Activated naive CD4-positive, alpha-beta T cell treated with anti-CD3 and anti-CD28 coated beads, Interleukin-2, amount 50 U/mL, for 24 hours (primary cell): ENCODE results near the gene PIK3C2B.

Source experiments
- H3K27ac Mint-ChIP-seq: one replicate; pipeline ENCODE4 v1.8.0; 2021; ENCODE audit warnings: mild to moderate bottlenecking, mixed read lengths
- H3K27me3 Mint-ChIP-seq: one replicate; pipeline ENCODE4 v1.8.0; 2021; ENCODE audit warnings: mixed read lengths
- H3K36me3 Mint-ChIP-seq: one replicate; pipeline ENCODE4 v1.8.0; 2021; ENCODE audit warnings: mixed read lengths
- H3K4me1 Mint-ChIP-seq: one replicate; pipeline ENCODE4 v1.8.0; 2021; ENCODE audit warnings: mixed read lengths
- H3K4me3 Mint-ChIP-seq: one replicate; pipeline ENCODE4 v1.8.0; 2021; ENCODE audit warnings: mild to moderate bottlenecking, mixed read lengths
- H3K9me3 Mint-ChIP-seq: one replicate; pipeline ENCODE4 v1.8.0; 2021; ENCODE audit warnings: mixed read lengths

The PIK3C2B gene

GRCh38 chr1:204459706-204460105, 34.9 kb downstream of the PIK3C2B start:
- Mint-ChIP-seq H3K36me3 (peaks cover 8% of the 10 kb centered on the region), H3K4me3 (no peak overlapping the region), H3K27ac (no peak overlapping the region), H3K9me3 (no peaks in the 10 kb centered on the region), H3K4me1 (peaks cover 43% of the 10 kb centered on the region), H3K27me3 (no peaks in the 10 kb centered on the region)

- H3K27ac Mint-ChIP-seq: no peak overlapping the region
- H3K27me3 Mint-ChIP-seq: no peaks in the 10 kb centered on the region
- H3K4me1 Mint-ChIP-seq: peaks cover 32% of the 10 kb centered on the region
- no peaks in the 10 kb centered on the region for H3K9me3 Mint-ChIP-seq
- no peak overlapping the region for H3K4me3 Mint-ChIP-seq
- H3K36me3 Mint-ChIP-seq: peaks cover 12% of the 10 kb centered on the region
These were observed 36.9 kb downstream of the PIK3C2B start for GRCh38 chr1:204457666-204458065.

- Mint-ChIP-seq H3K4me1 (peaks cover 27% of the 10 kb centered on the region), H3K9me3 (no peaks in the 10 kb centered on the region), H3K4me3 (no peak overlapping the region), H3K27me3 (no peaks in the 10 kb centered on the region), H3K27ac (peak overlapping the region; percentile 65), H3K36me3 (peaks cover 12% of the 10 kb centered on the region)
These were observed 37.7 kb downstream of the PIK3C2B start for GRCh38 chr1:204456826-204457442.

GRCh38 chr1:204455831-204456145, 38.8 kb downstream of the PIK3C2B start:
- Mint-ChIP-seq H3K9me3 (no peaks in the 10 kb centered on the region), H3K27me3 (no peaks in the 10 kb centered on the region)

GRCh38 chr1:204455063-204455830, 39.4 kb downstream of the PIK3C2B start:
- Mint-ChIP-seq H3K4me3 (no peak overlapping the region), H3K27ac (no peak overlapping the region), H3K9me3 (no peaks in the 10 kb centered on the region), H3K27me3 (no peaks in the 10 kb centered on the region), H3K4me1 (peaks cover 19% of the 10 kb centered on the region), H3K36me3 (peaks cover 10% of the 10 kb centered on the region)

More at GRCh38 chr1:204455831-204456145, 38.8 kb downstream of the PIK3C2B start:
- H3K4me1 Mint-ChIP-seq: peaks cover 22% of the 10 kb centered on the region
- H3K27ac Mint-ChIP-seq: no peak overlapping the region
- H3K36me3 Mint-ChIP-seq: peaks cover 12% of the 10 kb centered on the region
- no peak overlapping the region for H3K4me3 Mint-ChIP-seq

- H3K4me3 Mint-ChIP-seq: no peak overlapping the region
- H3K36me3 Mint-ChIP-seq: peaks cover 7% of the 10 kb centered on the region
- no peaks in the 10 kb centered on the region for H3K27me3 Mint-ChIP-seq
These were observed 40.1 kb downstream of the PIK3C2B start for GRCh38 chr1:204454476-204454875.

GRCh38 chr1:204453141-204453772, 41.3 kb downstream of the PIK3C2B start:
- Mint-ChIP-seq H3K36me3 (peaks cover 7% of the 10 kb centered on the region), H3K4me1 (peaks cover 19% of the 10 kb centered on the region), H3K27ac (peak overlapping the region; percentile 92)

More at GRCh38 chr1:204454476-204454875, 40.1 kb downstream of the PIK3C2B start:
- Mint-ChIP-seq H3K4me1 (peaks cover 19% of the 10 kb centered on the region), H3K27ac (no peak overlapping the region), H3K9me3 (no peaks in the 10 kb centered on the region)

GRCh38 chr1:204451352-204452124, 43.1 kb downstream of the PIK3C2B start:
- Mint-ChIP-seq H3K27ac (no peak overlapping the region), H3K4me3 (no peak overlapping the region), H3K27me3 (no peaks in the 10 kb centered on the region), H3K36me3 (peaks cover 4% of the 10 kb centered on the region), H3K4me1 (peaks cover 21% of the 10 kb centered on the region), H3K9me3 (no peaks in the 10 kb centered on the region)

More at GRCh38 chr1:204453141-204453772, 41.3 kb downstream of the PIK3C2B start:
- Mint-ChIP-seq H3K4me3 (peak overlapping the region; percentile 67), H3K27me3 (no peaks in the 10 kb centered on the region), H3K9me3 (no peaks in the 10 kb centered on the region)

GRCh38 chr1:204450461-204451257, 43.9 kb downstream of the PIK3C2B start:
- H3K9me3 Mint-ChIP-seq: no peaks in the 10 kb centered on the region
- no peaks in the 10 kb centered on the region for H3K27me3 Mint-ChIP-seq
- peaks cover 27% of the 10 kb centered on the region for H3K4me1 Mint-ChIP-seq
- peaks cover 6% of the 10 kb centered on the region for H3K36me3 Mint-ChIP-seq
- no peak overlapping the region for H3K4me3 Mint-ChIP-seq
- H3K27ac Mint-ChIP-seq: peak overlapping the region; percentile 47

- H3K36me3 Mint-ChIP-seq: peaks cover 8% of the 10 kb centered on the region
- no peaks in the 10 kb centered on the region for H3K9me3 Mint-ChIP-seq
- peaks cover 31% of the 10 kb centered on the region for H3K4me1 Mint-ChIP-seq
- no peak overlapping the region for H3K27ac Mint-ChIP-seq
- H3K4me3 Mint-ChIP-seq: no peak overlapping the region
- no peaks in the 10 kb centered on the region for H3K27me3 Mint-ChIP-seq
These were observed 44.8 kb downstream of the PIK3C2B start for GRCh38 chr1:204449678-204450280.

GRCh38 chr1:204448991-204449677, 45.5 kb downstream of the PIK3C2B start:
- no peaks in the 10 kb centered on the region for H3K9me3 Mint-ChIP-seq
- H3K27ac Mint-ChIP-seq: peak overlapping the region; percentile 55
- H3K27me3 Mint-ChIP-seq: no peaks in the 10 kb centered on the region
- peaks cover 12% of the 10 kb centered on the region for H3K36me3 Mint-ChIP-seq
- H3K4me3 Mint-ChIP-seq: no peak overlapping the region
- peaks cover 37% of the 10 kb centered on the region for H3K4me1 Mint-ChIP-seq

GRCh38 chr1:204448344-204448964, 46.2 kb downstream of the PIK3C2B start:
- Mint-ChIP-seq H3K36me3 (peaks cover 16% of the 10 kb centered on the region), H3K4me3 (no peak overlapping the region), H3K4me1 (peaks cover 42% of the 10 kb centered on the region), H3K9me3 (no peaks in the 10 kb centered on the region), H3K27ac (no peak overlapping the region), H3K27me3 (no peaks in the 10 kb centered on the region)

- Mint-ChIP-seq H3K4me1 (peaks cover 35% of the 10 kb centered on the region), H3K36me3 (peaks cover 14% of the 10 kb centered on the region), H3K27me3 (no peaks in the 10 kb centered on the region), H3K4me3 (no peak overlapping the region), H3K9me3 (no peaks in the 10 kb centered on the region), H3K27ac (no peak overlapping the region)
These were observed 46.9 kb downstream of the PIK3C2B start for GRCh38 chr1:204447736-204448135.

- Mint-ChIP-seq H3K27me3 (no peaks in the 10 kb centered on the region), H3K27ac (no peak overlapping the region), H3K36me3 (peaks cover 16% of the 10 kb centered on the region), H3K4me3 (no peak overlapping the region), H3K4me1 (peaks cover 32% of the 10 kb centered on the region), H3K9me3 (no peaks in the 10 kb centered on the region)
These were observed 47.4 kb downstream of the PIK3C2B start for GRCh38 chr1:204447190-204447589.
